Keratinocyte (primary cell): Measurements from ENCODE around the gene CCDC192. TPM values are rescaled to one million over a fixed set of nuclear protein-coding genes. Genes with fewer than 3 reads are reported as not detected.
A peak's percentile ranks its signal among the peaks of the same experiment; 100 is the strongest.

Experiments
- DNase-seq: peaks from one replicate; pipeline ENCODE4 v3.0.0-alpha.2; 2011; ENCODE audit warnings: low read depth, missing footprints, low spot score
- FAIRE-seq: peaks from 2 replicates; lab custom pipeline; 2011; peaks lifted over from hg19 to GRCh38; lab: Jason Lieb, UNC
- H2AFZ ChIP-seq: 2 replicates; pipeline ENCODE4 v1.6.0; 2012; ENCODE audit warnings: low read length, control low read depth, inconsistent platforms; ENCODE audit not compliant: control insufficient read depth
- H3K27ac ChIP-seq: 2 replicates; pipeline ENCODE4 v1.5.1; 2011; ENCODE audit warnings: low read length; ENCODE audit not compliant: control insufficient read depth, insufficient read depth
- H3K27me3 ChIP-seq: 3 replicates; pipeline ENCODE4 v1.6.0; 2011; ENCODE audit warnings: low read length; ENCODE audit not compliant: control insufficient read depth, insufficient read depth; ENCODE audit errors: extremely low read depth
- H3K36me3 ChIP-seq, 2 experiments: 2 replicates in 1 of 2; 3 replicates in 1 of 2; pipeline ENCODE4 v1.5.1; 2011; ENCODE audit warnings: low read length in 2 of 2, mild to moderate bottlenecking in 1 of 2; ENCODE audit not compliant: control insufficient read depth in 2 of 2, insufficient read depth in 2 of 2; ENCODE audit errors: extremely low read depth in 1 of 2
- H3K4me1 ChIP-seq: 3 replicates; pipeline ENCODE4 v1.5.1; 2011; ENCODE audit warnings: low read length; ENCODE audit not compliant: control insufficient read depth, insufficient read depth; ENCODE audit errors: extremely low read depth
- H3K4me2 ChIP-seq: 3 replicates; pipeline ENCODE4 v1.6.0; 2011; ENCODE audit warnings: low read depth, low read length; ENCODE audit not compliant: control insufficient read depth, insufficient read depth; ENCODE audit errors: extremely low read depth
- H3K4me3 ChIP-seq, 3 experiments: fragments of 200-600 bp in 1 of 3; sonication (generic) in 1 of 3; 2 replicates in 2 of 3; 3 replicates in 1 of 3; pipeline ENCODE4 v1.5.1; 2011 to 2016; ENCODE audit warnings: low read length in 3 of 3, mild to moderate bottlenecking in 3 of 3, control low read depth in 2 of 3, inconsistent platforms in 1 of 3, low read depth in 1 of 3, mixed read lengths in 1 of 3, mixed run types in 1 of 3, moderate library complexity in 1 of 3; ENCODE audit not compliant: control insufficient read depth in 2 of 3, insufficient read depth in 2 of 3; ENCODE audit errors: extremely low read depth in 1 of 3
- H3K79me2 ChIP-seq: 2 replicates; pipeline ENCODE4 v1.6.0; 2012; ENCODE audit warnings: low read length; ENCODE audit not compliant: control insufficient read depth, insufficient read depth
- H3K9ac ChIP-seq: 3 replicates; pipeline ENCODE4 v1.6.0; 2011; ENCODE audit warnings: low read length; ENCODE audit not compliant: control insufficient read depth, insufficient read depth; ENCODE audit errors: extremely low read depth
- H3K9me1 ChIP-seq: 3 replicates; pipeline ENCODE4 v1.6.0; 2011; ENCODE audit warnings: low read length; ENCODE audit not compliant: control insufficient read depth, insufficient read depth; ENCODE audit errors: extremely low read depth
- H3K9me3 ChIP-seq: 2 replicates; pipeline ENCODE4 v1.5.1; 2012; ENCODE audit warnings: low read depth, low read length; ENCODE audit not compliant: control insufficient read depth
- H4K20me1 ChIP-seq: 3 replicates; pipeline ENCODE4 v1.6.0; 2011; ENCODE audit warnings: low read length; ENCODE audit not compliant: control insufficient read depth, insufficient read depth; ENCODE audit errors: extremely low read depth
- CTCF ChIP-seq, 3 experiments: IDR thresholded peaks in 1 of 3; conservative IDR thresholded peaks in 1 of 3; optimal IDR thresholded peaks in 1 of 3; 2 replicates in 2 of 3; 3 replicates in 1 of 3; pipeline versions ENCODE3 to v1.5.1; 2011; ENCODE audit warnings: low read length in 3 of 3, mild to moderate bottlenecking in 3 of 3, moderate library complexity in 2 of 3, control low read depth in 1 of 3, inconsistent platforms in 1 of 3; ENCODE audit not compliant: insufficient read depth in 2 of 3; ENCODE audit errors: extremely low read depth in 1 of 3
- EZH2 ChIP-seq: IDR thresholded peaks from one replicate; pipeline ENCODE4 v1.6.1; 2012; ENCODE audit warnings: inconsistent platforms, mild to moderate bottlenecking, low read length, moderate library complexity
- dilution Hi-C: fragments of 300-500 bp; cut with MboI; formaldehyde crosslinking; loops from one replicate; pipeline ENCODE4 v1.7.0; 2020; ENCODE audit warnings: low sequenced_read_pairs; ENCODE audit not compliant: extremely low pct_ligation_motif_present
- polyA plus RNA-seq, 5 experiments: library from polyadenylated mRNA; depleted of rRNA in 3 of 5; stranded (reverse) in 3 of 5; stranded (forward) in 1 of 5; unstranded in 1 of 5; fragments of >200 nt; gene quantifications; 1 replicate in 1 of 5; 2 replicates in 3 of 5; 3 replicates in 1 of 5; pipeline versions ENCODE4 v1.2.1 to v1.2.3, GENCODE V29; 2011 to 2012; ENCODE audit warnings: missing spikeins in 2 of 5, low read depth in 1 of 5, low replicate concordance in 1 of 5

The CCDC192 gene
- polyA plus RNA-seq, 1 donor (not counting 4 experiments of a cell fraction or from before 2014, with no cell fraction given): not detected

GRCh38 chr5:127930311-127930710, 227.1 kb downstream of the CCDC192 start:
- Histone ChIP-seq H3K9me3 (no peaks in the 10 kb centered on the region), H3K27me3 (no peaks in the 10 kb centered on the region), H3K27ac (no peak overlapping the region), H3K4me3 (no peak overlapping the region), H3K4me1 (peaks cover 14% of the 10 kb centered on the region), H3K9me1 (no peaks in the 10 kb centered on the region), H3K79me2 (no peaks in the 10 kb centered on the region), H4K20me1 (no peaks in the 10 kb centered on the region), H2AFZ (no peak overlapping the region), H3K36me3 (no peaks in the 10 kb centered on the region), H3K4me2 (no peak overlapping the region), H3K9ac (no peak overlapping the region)
- peak; percentile 64 for FAIRE-seq
- no peak for DNase-seq
- TF ChIP-seq EZH2 (no peak), CTCF (optimal IDR thresholded peaks at IDR 0.05 in 1 of 3, IDR thresholded peaks at IDR 0.05 in 1 of 3, conservative IDR thresholded peaks at IDR 0.05 in 1 of 3; ENCODE audit: extremely low read depth in 1 of 3, insufficient read depth in 2 of 3, low read length in 3 of 3) (no peak)
- dilution Hi-C loops: no loop called here

DNA sequence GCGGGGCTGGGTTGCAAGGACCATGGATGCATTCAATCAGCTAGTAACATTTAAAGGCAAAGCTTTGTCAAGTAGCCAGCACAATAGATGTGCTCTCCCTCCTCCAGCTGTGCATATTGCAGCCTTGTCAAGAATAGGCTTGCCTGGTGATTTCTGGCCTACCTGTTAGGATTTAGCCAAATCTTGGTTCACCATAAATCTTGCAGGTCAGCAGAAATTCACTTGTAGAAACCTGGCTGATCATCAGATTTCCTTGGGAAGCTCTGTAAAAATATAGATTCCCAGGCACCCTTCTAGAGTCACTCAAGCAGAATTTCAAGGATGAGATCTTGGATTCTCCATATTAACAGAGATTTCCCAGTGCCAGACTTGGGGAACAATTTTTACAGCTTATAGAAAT, 228.2 kb downstream of the CCDC192 start:
- H3K9ac ChIP-seq: no peak overlapping the region
- H3K36me3 ChIP-seq: no peaks in the 10 kb centered on the region
- H3K4me2 ChIP-seq: no peak overlapping the region
- TF ChIP-seq CTCF (optimal IDR thresholded peaks at IDR 0.05 in 1 of 3, IDR thresholded peaks at IDR 0.05 in 1 of 3, conservative IDR thresholded peaks at IDR 0.05 in 1 of 3; ENCODE audit: extremely low read depth in 1 of 3, insufficient read depth in 2 of 3, low read length in 3 of 3) (no peak), EZH2 (no peak)
- no peak overlapping the region for H2AFZ ChIP-seq
- dilution Hi-C loops: no loop called here
- FAIRE-seq: no peak
- H3K27me3 ChIP-seq: no peaks in the 10 kb centered on the region
- H3K9me3 ChIP-seq: no peaks in the 10 kb centered on the region
- H3K9me1 ChIP-seq: no peaks in the 10 kb centered on the region
- peaks cover 16% of the 10 kb centered on the region for H3K4me1 ChIP-seq
- H3K4me3 ChIP-seq: no peak overlapping the region
- H4K20me1 ChIP-seq: no peaks in the 10 kb centered on the region
- no peaks in the 10 kb centered on the region for H3K79me2 ChIP-seq
- DNase-seq: no peak
- no peak overlapping the region for H3K27ac ChIP-seq
